ENCODE results near the gene CCL17. TPM values are rescaled to one million over a fixed set of nuclear protein-coding genes. Genes with fewer than 3 reads are reported as not detected.

CCL17 gene
- not detected in 5 replicates for total RNA-seq (2022; extraction: Qiagen RNA extraction)

GRCh38 chr16:57403965-57404817 lies at the start of gene CCL17:
TSS of gene CCL17 (plus strand) at chr16:57404767. CDS start at chr16:57413933, 9,166 bp downstream.

GRCh38 chr16:57358527-57359095 lies 46.0 kb upstream of the CCL17 start, which contains the start of gene CCL22:
TSS of gene CCL22 (plus strand) at chr16:57358783. CDS start at chr16:57358817, 34 bp downstream.

GRCh38 chr16:57372372-57373116 lies 32.0 kb upstream of the CCL17 start, which contains the start of gene CX3CL1:
TSS of gene CX3CL1 (plus strand) at chr16:57372490. CDS start at chr16:57372569, 79 bp downstream.

GRCh38 chr16:57447186-57447962 lies 42.8 kb downstream of the CCL17 start, which contains the start of the genes CIAPIN1 and COQ9:
TSS of gene CIAPIN1 (minus strand) at chr16:57447385. CDS start at chr16:57440928, 6,457 bp downstream.
TSS of gene COQ9 (plus strand) at chr16:57447479. CDS start at chr16:57447506, 27 bp downstream.

GRCh38 chr16:57462209-57462977 lies 57.8 kb downstream of the CCL17 start, which contains the start of gene POLR2C:
TSS of gene POLR2C (plus strand) at chr16:57462679. CDS start at chr16:57462725, 46 bp downstream.

Other genes with a start within 250 kb of the CCL17 start
- gene PSME3IP1, start 218.7 kb upstream of the CCL17 start, total RNA-seq (2022; extraction: Qiagen RNA extraction) = 103 to 122 TPM (median 108 TPM) in 5 replicates
- gene RSPRY1, start 218.4 kb upstream of the CCL17 start, total RNA-seq (2022; extraction: Qiagen RNA extraction) = 39.4 to 50.2 TPM (median 46.5 TPM) in 5 replicates
- gene ARL2BP, start 159.5 kb upstream of the CCL17 start, total RNA-seq (2022; extraction: Qiagen RNA extraction) = 73.1 to 80.6 TPM (median 78.7 TPM) in 5 replicates
- 1.1 to 1.5 TPM (median 1.2 TPM) in 5 replicates for gene PLLP, start 120.1 kb upstream of the CCL17 start, total RNA-seq (2022; extraction: Qiagen RNA extraction)
- 0.05 to 0.06 TPM (median 0.05 TPM) in 4 of 5 replicates, not detected in the other for gene CCL22, start 46.0 kb upstream of the CCL17 start, total RNA-seq (2022; extraction: Qiagen RNA extraction)
- gene CX3CL1, start 32.3 kb upstream of the CCL17 start, total RNA-seq (2022; extraction: Qiagen RNA extraction) = 0.07 to 0.12 TPM (median 0.09 TPM) in 5 replicates
- gene CIAPIN1, start 42.6 kb downstream of the CCL17 start, total RNA-seq (2022; extraction: Qiagen RNA extraction) = 63.2 to 90.0 TPM (median 67.1 TPM) in 5 replicates
- 37.7 to 52.7 TPM (median 51.3 TPM) in 5 replicates for gene COQ9, start 42.7 kb downstream of the CCL17 start, total RNA-seq (2022; extraction: Qiagen RNA extraction)
- gene POLR2C, start 57.9 kb downstream of the CCL17 start, total RNA-seq (2022; extraction: Qiagen RNA extraction) = 93.5 to 162 TPM (median 98.7 TPM) in 5 replicates
- 29.0 to 40.9 TPM (median 33.6 TPM) in 5 replicates for gene DOK4, start 81.7 kb downstream of the CCL17 start, total RNA-seq (2022; extraction: Qiagen RNA extraction)
- 5.2 to 9.7 TPM (median 8.3 TPM) in 5 replicates for gene CCDC102A, start 131.8 kb downstream of the CCL17 start, total RNA-seq (2022; extraction: Qiagen RNA extraction)
- gene ADGRG5, start 137.9 kb downstream of the CCL17 start, total RNA-seq (2022; extraction: Qiagen RNA extraction) = 0.05 to 0.08 TPM (median 0.07 TPM) in 3 of 5 replicates, not detected in the others
- 130 to 241 TPM (median 206 TPM) in 5 replicates for gene ADGRG1, start 223.9 kb downstream of the CCL17 start, total RNA-seq (2022; extraction: Qiagen RNA extraction)

Measured in A549 treated with dexamethasone at 1 μM for 4 hours (cell line).